HCT116 (cell line): ENCODE measurements around the gene CFAP300. TPM values are rescaled to one million over a fixed set of nuclear protein-coding genes. Genes with fewer than 3 reads are reported as not detected.

Experiments
- ATAC-seq: fragments of 200-7000 bp; cut with Tn5 transposase; 2 replicates; pipeline ENCODE4 v1.9.1; 2020; ENCODE audit warnings: mild to moderate bottlenecking, moderate library complexity
- BruUV-seq: library from RNA; stranded (reverse); fragments of 400-500 nt; replicated peaks from 2 replicates; lab custom pipeline; 2021; lab: Mats Ljungman, UMichigan
- CTCF ChIA-PET: fragments of 300-600 bp; sonication (Branson Sonifier 250); formaldehyde crosslinking; loops from one replicate; lab custom pipeline; 2021; ENCODE audit warnings: antibody characterized with exemption; lab: Charles Lee
- POLR2A ChIA-PET: fragments of 300-600, 350-600 bp; sonication (Branson Sonifier 250); formaldehyde crosslinking; loops from one replicate; lab custom pipeline; 2021; ENCODE audit warnings: antibody characterized with exemption; lab: Charles Lee
- RAD21 ChIA-PET, 2 experiments: fragments of 300-600 bp; sonication (Branson Sonifier 250); formaldehyde crosslinking; loops; one replicate each; lab custom pipeline; 2023; ENCODE audit warnings: low total read pairs in 2 of 2; ENCODE audit not compliant: uncharacterized antibody in 2 of 2, unreplicated experiment in 2 of 2, low non-redundant PET in 1 of 2; lab: Charles Lee
- DNase-seq: peaks from one replicate; pipeline ENCODE4 v3.0.0-alpha.2; 2010; ENCODE audit warnings: low read depth, low spot score
- H2AFZ ChIP-seq: fragments of 200-600 bp; shearing (Covaris generic), sonication (generic); 2 replicates; pipeline ENCODE4 v1.6.1; 2017; ENCODE audit warnings: low read depth, mixed run types, mixed read lengths, antibody characterized with exemption, low read length; ENCODE audit not compliant: poor library complexity, severe bottlenecking
- H3K27ac ChIP-seq: 2 replicates; pipeline ENCODE4 v1.5.1; 2012; ENCODE audit warnings: low read depth, low read length
- H3K27me3 ChIP-seq: fragments of 200-600 bp; sonication (generic); 2 replicates; pipeline ENCODE4 v1.6.1; 2016; ENCODE audit warnings: mixed run types, low read length, mixed read lengths; ENCODE audit not compliant: insufficient read depth
- H3K36me3 ChIP-seq, 2 experiments: fragments of 200-500 bp in 1 of 2; fragments of 200-600 bp in 1 of 2; sonication (Bioruptor generic) in 1 of 2; sonication (generic) in 1 of 2; 2 replicates each; pipeline versions ENCODE4 v1.5.1 to v1.6.1; 2014 to 2016; ENCODE audit warnings: low read length in 2 of 2, inconsistent platforms in 1 of 2, mixed read lengths in 1 of 2, mixed run types in 1 of 2; ENCODE audit not compliant: insufficient read depth in 2 of 2, control insufficient read depth in 1 of 2
- H3K4me1 ChIP-seq, 2 experiments: fragments of 200-600 bp in 1 of 2; sonication (generic) in 1 of 2; 2 replicates each; pipeline versions ENCODE4 v1.5.1 to v1.6.1; 2012 to 2017; ENCODE audit warnings: low read length in 2 of 2, inconsistent platforms in 1 of 2, mild to moderate bottlenecking in 1 of 2, mixed read lengths in 1 of 2, mixed run types in 1 of 2, moderate library complexity in 1 of 2; ENCODE audit not compliant: insufficient read depth in 2 of 2, control insufficient read depth in 1 of 2
- H3K4me2 ChIP-seq: fragments of 200-600 bp; sonication (generic); 2 replicates; pipeline ENCODE4 v1.6.1; 2017; ENCODE audit warnings: mixed run types, low read length, mixed read lengths
- H3K4me3 ChIP-seq, 2 experiments: fragments of 200-600 bp in 1 of 2; sonication (generic) in 1 of 2; replicated peaks in 1 of 2; 2 replicates each; pipeline ENCODE4 v1.5.1; 2011 to 2016; ENCODE audit warnings: low read length in 2 of 2, control low read depth in 1 of 2, low read depth in 1 of 2, mild to moderate bottlenecking in 1 of 2, mixed read lengths in 1 of 2, mixed run types in 1 of 2
- H3K79me2 ChIP-seq: fragments of 200-600 bp; sonication (generic); 2 replicates; pipeline ENCODE4 v1.6.1; 2017; ENCODE audit warnings: mild to moderate bottlenecking, mixed run types, low read length, moderate library complexity, mixed read lengths; ENCODE audit not compliant: insufficient read depth
- H3K9ac ChIP-seq: fragments of 200-600 bp; sonication (generic); 2 replicates; pipeline ENCODE4 v1.6.1; 2016; ENCODE audit warnings: low read length, mixed read lengths
- H3K9me2 ChIP-seq: fragments of 200-600 bp; sonication (generic), shearing (Covaris generic); 2 replicates; pipeline ENCODE4 v1.6.1; 2017; ENCODE audit warnings: mixed run types, mild to moderate bottlenecking, moderate library complexity; ENCODE audit not compliant: insufficient read depth
- H3K9me3 ChIP-seq, 2 experiments: fragments of 200-500 bp in 1 of 2; fragments of 200-600 bp in 1 of 2; sonication (Bioruptor generic) in 1 of 2; sonication (generic) in 1 of 2; 2 replicates each; pipeline ENCODE4 v1.6.1; 2014 to 2017; ENCODE audit warnings: low read length in 2 of 2, mixed read lengths in 2 of 2, inconsistent platforms in 1 of 2, low read depth in 1 of 2, mild to moderate bottlenecking in 1 of 2, mixed run types in 1 of 2, moderate library complexity in 1 of 2; ENCODE audit not compliant: control insufficient read depth in 1 of 2, insufficient read depth in 1 of 2
- H4K20me1 ChIP-seq: fragments of 200-600 bp; sonication (generic), shearing (Covaris generic); 2 replicates; pipeline ENCODE4 v1.6.1; 2017; ENCODE audit warnings: mixed run types, mild to moderate bottlenecking, moderate library complexity; ENCODE audit not compliant: insufficient read depth
- CBX3 ChIP-seq: IDR thresholded peaks from 2 replicates; pipeline ENCODE4 v1.6.1; 2012; ENCODE audit warnings: low read depth
- CEBPB ChIP-seq: IDR thresholded peaks from 2 replicates; pipeline ENCODE4 v1.6.1; 2012; ENCODE audit warnings: low read depth
- EGR1 ChIP-seq: IDR thresholded peaks from 2 replicates; pipeline ENCODE4 v1.6.1; 2012; ENCODE audit warnings: low read depth
- ELF1 ChIP-seq: IDR thresholded peaks from 2 replicates; pipeline ENCODE4 v1.6.1; 2012; ENCODE audit warnings: low read depth, borderline replicate concordance
- EZH2 ChIP-seq: fragments of 200-600 bp; sonication (generic); IDR thresholded peaks from 2 replicates; pipeline ENCODE4 v1.6.1; 2017; ENCODE audit warnings: antibody characterized with exemption, mixed run types
- EZH2phosphoT487 ChIP-seq: fragments of 200-600 bp; IDR thresholded peaks from 2 replicates; pipeline ENCODE4 v1.6.1; 2018; ENCODE audit warnings: antibody characterized with exemption, borderline replicate concordance
- FOSL1 ChIP-seq: IDR thresholded peaks from 2 replicates; pipeline ENCODE4 v1.6.1; 2012; ENCODE audit warnings: low read depth
- JUND ChIP-seq: IDR thresholded peaks from 2 replicates; pipeline ENCODE4 v1.6.1; 2012
- MAX ChIP-seq: IDR thresholded peaks from 2 replicates; pipeline ENCODE4 v1.6.1; 2012
- POLR2A ChIP-seq: IDR thresholded peaks from 2 replicates; pipeline ENCODE4 v1.7.0; 2011; ENCODE audit warnings: borderline replicate concordance; ENCODE audit not compliant: insufficient read depth, insufficient read length; ENCODE audit errors: extremely low read depth
- SIN3A ChIP-seq: IDR thresholded peaks from 2 replicates; pipeline ENCODE4 v1.6.1; 2012; ENCODE audit warnings: low read depth
- SP1 ChIP-seq: IDR thresholded peaks from 2 replicates; pipeline ENCODE4 v1.6.1; 2012; ENCODE audit warnings: low read depth
- TCF7L2 ChIP-seq: IDR thresholded peaks from 2 replicates; pipeline ENCODE4 v1.7.0; 2011; ENCODE audit warnings: borderline replicate concordance, inconsistent platforms; ENCODE audit not compliant: insufficient read depth, insufficient read length; ENCODE audit errors: extremely low read depth
- YY1 ChIP-seq: IDR thresholded peaks from 2 replicates; pipeline ENCODE4 v1.6.1; 2011; ENCODE audit warnings: low read length, low read depth, moderate library complexity, mild to moderate bottlenecking; ENCODE audit not compliant: insufficient replicate concordance; ENCODE audit errors: extremely low read depth
- ZBTB33 ChIP-seq: IDR thresholded peaks from 2 replicates; pipeline ENCODE4 v1.6.1; 2011; ENCODE audit warnings: mild to moderate bottlenecking, low read length, moderate library complexity; ENCODE audit not compliant: insufficient replicate concordance; ENCODE audit errors: extremely low read depth
- ZFX ChIP-seq: fragments of 450-650 bp; IDR thresholded peaks from 2 replicates; pipeline ENCODE4 v1.6.1; 2017
- intact Hi-C: fragments of 100-400 bp; cut with micrococcal nuclease; formaldehyde crosslinking; loops from 2 replicates; pipeline ENCODE4 v1.10.0; 2022
- total RNA-seq: library from RNA; stranded (reverse); gene quantifications from one replicate; pipeline ENCODE4 v1.2.1, GENCODE V29; 2021; ENCODE audit not compliant: unreplicated experiment
- TF ChIP-seq, protein P1 (sequence below): IDR thresholded peaks from 2 replicates; pipeline ENCODE4 v1.6.1; 2012; ENCODE audit warnings: low read depth
- TF ChIP-seq, protein P2 (sequence below): IDR thresholded peaks from 2 replicates; pipeline ENCODE4 v1.6.1; 2012

The CFAP300 gene
- total RNA-seq, 1 experiment from 2014 or later = not detected

DNA sequence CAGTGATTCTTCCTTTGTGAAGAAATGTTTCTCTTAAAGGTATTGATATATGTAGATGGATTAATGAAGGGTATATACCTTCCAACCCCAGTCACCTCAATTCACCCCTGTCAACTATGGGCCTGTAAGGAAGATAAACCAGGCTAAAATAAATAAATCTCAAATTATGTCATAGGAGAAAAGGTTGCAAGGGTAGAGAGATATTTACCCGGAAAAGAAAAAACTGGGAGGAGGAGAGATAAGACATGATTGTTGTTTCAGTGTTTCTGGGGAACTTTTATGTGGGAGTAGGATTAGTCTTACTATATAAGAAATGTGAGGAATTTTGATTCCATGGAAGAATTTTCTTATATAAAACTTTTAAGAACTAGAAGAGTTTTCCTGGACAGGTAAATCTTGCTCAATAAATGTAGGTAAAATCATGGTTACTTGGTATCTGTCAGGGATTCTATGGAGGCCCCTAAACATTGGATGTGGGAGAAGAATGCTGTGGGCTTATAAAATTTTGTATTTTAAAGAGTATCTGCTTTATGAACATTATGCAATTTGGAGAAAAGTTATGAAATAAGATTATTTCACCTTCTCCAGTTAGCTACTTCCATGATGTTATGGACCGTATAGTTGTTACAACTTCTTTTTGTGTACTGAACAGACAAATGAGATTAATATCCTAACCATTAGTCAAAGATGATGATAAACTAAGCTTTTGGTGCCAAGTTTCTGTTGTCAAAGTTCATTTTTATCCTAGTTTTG, 69.4 kb downstream of the CFAP300 start:
- Histone ChIP-seq H3K27ac (no peak overlapping the region), H3K4me1 (peaks cover 81 to 93% of the 10 kb centered on the region in 2 experiments), H3K4me3 (no peak overlapping the region), H3K9me2 (no peaks in the 10 kb centered on the region), H2AFZ (no peak overlapping the region), H3K4me2 (no peak overlapping the region), H3K79me2 (peaks cover 95% of the 10 kb centered on the region), H4K20me1 (no peaks in the 10 kb centered on the region), H3K27me3 (no peaks in the 10 kb centered on the region), H3K36me3 (peaks cover 0 to 16% of the 10 kb centered on the region in 2 experiments; a peak in 1 of 4 replicates), H3K9me3 (no peaks in the 10 kb centered on the region), H3K9ac (no peak overlapping the region)
- intact Hi-C loops = no loop called here
- no peak for DNase-seq
- RAD21 ChIA-PET = no interaction called here
- CTCF ChIA-PET = no interaction called here
- ATAC-seq = no peak
- no TSS peak for BruUV-seq
- TF ChIP-seq MAX (no peak), SIN3A (no peak), EZH2phosphoT487 (no peak), SP1 (no peak), JUND (no peak), EZH2 (no peak), CEBPB (no peak), TCF7L2 (no peak), ZFX (no peak), EGR1 (no peak), POLR2A (no peak), ELF1 (no peak), FOSL1 (no peak), ZBTB33 (no peak), YY1 (no peak), CBX3 (no peak)
- TF ChIP-seq, protein P1, sequence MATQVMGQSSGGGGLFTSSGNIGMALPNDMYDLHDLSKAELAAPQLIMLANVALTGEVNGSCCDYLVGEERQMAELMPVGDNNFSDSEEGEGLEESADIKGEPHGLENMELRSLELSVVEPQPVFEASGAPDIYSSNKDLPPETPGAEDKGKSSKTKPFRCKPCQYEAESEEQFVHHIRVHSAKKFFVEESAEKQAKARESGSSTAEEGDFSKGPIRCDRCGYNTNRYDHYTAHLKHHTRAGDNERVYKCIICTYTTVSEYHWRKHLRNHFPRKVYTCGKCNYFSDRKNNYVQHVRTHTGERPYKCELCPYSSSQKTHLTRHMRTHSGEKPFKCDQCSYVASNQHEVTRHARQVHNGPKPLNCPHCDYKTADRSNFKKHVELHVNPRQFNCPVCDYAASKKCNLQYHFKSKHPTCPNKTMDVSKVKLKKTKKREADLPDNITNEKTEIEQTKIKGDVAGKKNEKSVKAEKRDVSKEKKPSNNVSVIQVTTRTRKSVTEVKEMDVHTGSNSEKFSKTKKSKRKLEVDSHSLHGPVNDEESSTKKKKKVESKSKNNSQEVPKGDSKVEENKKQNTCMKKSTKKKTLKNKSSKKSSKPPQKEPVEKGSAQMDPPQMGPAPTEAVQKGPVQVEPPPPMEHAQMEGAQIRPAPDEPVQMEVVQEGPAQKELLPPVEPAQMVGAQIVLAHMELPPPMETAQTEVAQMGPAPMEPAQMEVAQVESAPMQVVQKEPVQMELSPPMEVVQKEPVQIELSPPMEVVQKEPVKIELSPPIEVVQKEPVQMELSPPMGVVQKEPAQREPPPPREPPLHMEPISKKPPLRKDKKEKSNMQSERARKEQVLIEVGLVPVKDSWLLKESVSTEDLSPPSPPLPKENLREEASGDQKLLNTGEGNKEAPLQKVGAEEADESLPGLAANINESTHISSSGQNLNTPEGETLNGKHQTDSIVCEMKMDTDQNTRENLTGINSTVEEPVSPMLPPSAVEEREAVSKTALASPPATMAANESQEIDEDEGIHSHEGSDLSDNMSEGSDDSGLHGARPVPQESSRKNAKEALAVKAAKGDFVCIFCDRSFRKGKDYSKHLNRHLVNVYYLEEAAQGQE = no peak
- TF ChIP-seq, protein P2, sequence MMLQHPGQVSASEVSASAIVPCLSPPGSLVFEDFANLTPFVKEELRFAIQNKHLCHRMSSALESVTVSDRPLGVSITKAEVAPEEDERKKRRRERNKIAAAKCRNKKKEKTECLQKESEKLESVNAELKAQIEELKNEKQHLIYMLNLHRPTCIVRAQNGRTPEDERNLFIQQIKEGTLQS = no peak
- POLR2A ChIA-PET = no interaction called here
